HCT116 (cell line): Measurements from ENCODE around the gene SNUPN. TPM values are rescaled to one million over a fixed set of nuclear protein-coding genes. Genes with fewer than 3 reads are reported as not detected.

ENCODE experiments used
- ATAC-seq: fragments of 200-7000 bp; cut with Tn5 transposase; 2 replicates; pipeline ENCODE4 v1.9.1; 2020; ENCODE audit warnings: mild to moderate bottlenecking, moderate library complexity
- BruUV-seq: library from RNA; stranded (reverse); fragments of 400-500 nt; replicated peaks from 2 replicates; lab custom pipeline; 2021; lab: Mats Ljungman, UMichigan
- CTCF ChIA-PET: fragments of 300-600 bp; sonication (Branson Sonifier 250); formaldehyde crosslinking; loops from one replicate; lab custom pipeline; 2021; ENCODE audit warnings: antibody characterized with exemption; lab: Charles Lee
- POLR2A ChIA-PET: fragments of 300-600, 350-600 bp; sonication (Branson Sonifier 250); formaldehyde crosslinking; loops from one replicate; lab custom pipeline; 2021; ENCODE audit warnings: antibody characterized with exemption; lab: Charles Lee
- RAD21 ChIA-PET, 2 experiments: fragments of 300-600 bp; sonication (Branson Sonifier 250); formaldehyde crosslinking; loops; one replicate each; lab custom pipeline; 2023; ENCODE audit warnings: low total read pairs in 2 of 2; ENCODE audit not compliant: uncharacterized antibody in 2 of 2, unreplicated experiment in 2 of 2, low non-redundant PET in 1 of 2; lab: Charles Lee
- DNase-seq: peaks from one replicate; pipeline ENCODE4 v3.0.0-alpha.2; 2010; ENCODE audit warnings: low read depth, low spot score
- H2AFZ ChIP-seq: fragments of 200-600 bp; shearing (Covaris generic), sonication (generic); 2 replicates; pipeline ENCODE4 v1.6.1; 2017; ENCODE audit warnings: low read depth, mixed run types, mixed read lengths, antibody characterized with exemption, low read length; ENCODE audit not compliant: poor library complexity, severe bottlenecking
- H3K27ac ChIP-seq: 2 replicates; pipeline ENCODE4 v1.5.1; 2012; ENCODE audit warnings: low read depth, low read length
- H3K27me3 ChIP-seq: fragments of 200-600 bp; sonication (generic); 2 replicates; pipeline ENCODE4 v1.6.1; 2016; ENCODE audit warnings: mixed run types, low read length, mixed read lengths; ENCODE audit not compliant: insufficient read depth
- H3K36me3 ChIP-seq, 2 experiments: fragments of 200-500 bp in 1 of 2; fragments of 200-600 bp in 1 of 2; sonication (Bioruptor generic) in 1 of 2; sonication (generic) in 1 of 2; 2 replicates each; pipeline versions ENCODE4 v1.5.1 to v1.6.1; 2014 to 2016; ENCODE audit warnings: low read length in 2 of 2, inconsistent platforms in 1 of 2, mixed read lengths in 1 of 2, mixed run types in 1 of 2; ENCODE audit not compliant: insufficient read depth in 2 of 2, control insufficient read depth in 1 of 2
- H3K4me1 ChIP-seq, 2 experiments: fragments of 200-600 bp in 1 of 2; sonication (generic) in 1 of 2; 2 replicates each; pipeline versions ENCODE4 v1.5.1 to v1.6.1; 2012 to 2017; ENCODE audit warnings: low read length in 2 of 2, inconsistent platforms in 1 of 2, mild to moderate bottlenecking in 1 of 2, mixed read lengths in 1 of 2, mixed run types in 1 of 2, moderate library complexity in 1 of 2; ENCODE audit not compliant: insufficient read depth in 2 of 2, control insufficient read depth in 1 of 2
- H3K4me2 ChIP-seq: fragments of 200-600 bp; sonication (generic); 2 replicates; pipeline ENCODE4 v1.6.1; 2017; ENCODE audit warnings: mixed run types, low read length, mixed read lengths
- H3K4me3 ChIP-seq, 2 experiments: fragments of 200-600 bp in 1 of 2; sonication (generic) in 1 of 2; replicated peaks in 1 of 2; 2 replicates each; pipeline ENCODE4 v1.5.1; 2011 to 2016; ENCODE audit warnings: low read length in 2 of 2, control low read depth in 1 of 2, low read depth in 1 of 2, mild to moderate bottlenecking in 1 of 2, mixed read lengths in 1 of 2, mixed run types in 1 of 2
- H3K79me2 ChIP-seq: fragments of 200-600 bp; sonication (generic); 2 replicates; pipeline ENCODE4 v1.6.1; 2017; ENCODE audit warnings: mild to moderate bottlenecking, mixed run types, low read length, moderate library complexity, mixed read lengths; ENCODE audit not compliant: insufficient read depth
- H3K9ac ChIP-seq: fragments of 200-600 bp; sonication (generic); 2 replicates; pipeline ENCODE4 v1.6.1; 2016; ENCODE audit warnings: low read length, mixed read lengths
- H3K9me2 ChIP-seq: fragments of 200-600 bp; sonication (generic), shearing (Covaris generic); 2 replicates; pipeline ENCODE4 v1.6.1; 2017; ENCODE audit warnings: mixed run types, mild to moderate bottlenecking, moderate library complexity; ENCODE audit not compliant: insufficient read depth
- H3K9me3 ChIP-seq, 2 experiments: fragments of 200-500 bp in 1 of 2; fragments of 200-600 bp in 1 of 2; sonication (Bioruptor generic) in 1 of 2; sonication (generic) in 1 of 2; 2 replicates each; pipeline ENCODE4 v1.6.1; 2014 to 2017; ENCODE audit warnings: low read length in 2 of 2, mixed read lengths in 2 of 2, inconsistent platforms in 1 of 2, low read depth in 1 of 2, mild to moderate bottlenecking in 1 of 2, mixed run types in 1 of 2, moderate library complexity in 1 of 2; ENCODE audit not compliant: control insufficient read depth in 1 of 2, insufficient read depth in 1 of 2
- H4K20me1 ChIP-seq: fragments of 200-600 bp; sonication (generic), shearing (Covaris generic); 2 replicates; pipeline ENCODE4 v1.6.1; 2017; ENCODE audit warnings: mixed run types, mild to moderate bottlenecking, moderate library complexity; ENCODE audit not compliant: insufficient read depth
- CTCF ChIP-seq, 3 experiments: fragments of 200-600 bp in 1 of 3; sonication (generic) in 1 of 3; IDR thresholded peaks in 2 of 3; conservative IDR thresholded peaks in 1 of 3; 2 replicates each; pipeline ENCODE4 v1.5.1; 2012 to 2017; ENCODE audit warnings: low read depth in 2 of 3, low read length in 2 of 3, antibody characterized with exemption in 1 of 3, borderline replicate concordance in 1 of 3, control low read depth in 1 of 3, mild to moderate bottlenecking in 1 of 3, mixed read lengths in 1 of 3, mixed run types in 1 of 3, moderate library complexity in 1 of 3; ENCODE audit not compliant: insufficient read depth in 1 of 3
- EZH2 ChIP-seq: fragments of 200-600 bp; sonication (generic); IDR thresholded peaks from 2 replicates; pipeline ENCODE4 v1.6.1; 2017; ENCODE audit warnings: antibody characterized with exemption, mixed run types
- EZH2phosphoT487 ChIP-seq: fragments of 200-600 bp; IDR thresholded peaks from 2 replicates; pipeline ENCODE4 v1.6.1; 2018; ENCODE audit warnings: antibody characterized with exemption, borderline replicate concordance
- POLR2A ChIP-seq: IDR thresholded peaks from 2 replicates; pipeline ENCODE4 v1.7.0; 2011; ENCODE audit warnings: borderline replicate concordance; ENCODE audit not compliant: insufficient read depth, insufficient read length; ENCODE audit errors: extremely low read depth
- POLR2AphosphoS5 ChIP-seq: IDR thresholded peaks from 2 replicates; pipeline ENCODE4 v1.6.1; 2011; ENCODE audit warnings: mild to moderate bottlenecking, low read depth, low read length, moderate library complexity
- RAD21 ChIP-seq: IDR thresholded peaks from 2 replicates; pipeline ENCODE4 v1.6.1; 2012; ENCODE audit warnings: low read depth, mild to moderate bottlenecking
- REST ChIP-seq: IDR thresholded peaks from 2 replicates; pipeline ENCODE4 v1.6.1; 2012; ENCODE audit warnings: low read depth
- SP1 ChIP-seq: IDR thresholded peaks from 2 replicates; pipeline ENCODE4 v1.6.1; 2012; ENCODE audit warnings: low read depth
- YY1 ChIP-seq: IDR thresholded peaks from 2 replicates; pipeline ENCODE4 v1.6.1; 2011; ENCODE audit warnings: low read length, low read depth, moderate library complexity, mild to moderate bottlenecking; ENCODE audit not compliant: insufficient replicate concordance; ENCODE audit errors: extremely low read depth
- ZFX ChIP-seq: fragments of 450-650 bp; IDR thresholded peaks from 2 replicates; pipeline ENCODE4 v1.6.1; 2017
- ZNF274 ChIP-seq: fragments of 200-500 bp; sonication (Bioruptor generic); IDR thresholded peaks from 2 replicates; pipeline ENCODE4 v1.6.1; 2014; ENCODE audit warnings: mild to moderate bottlenecking, low read depth, low read length, inconsistent platforms
- intact Hi-C: fragments of 100-400 bp; cut with micrococcal nuclease; formaldehyde crosslinking; loops from 2 replicates; pipeline ENCODE4 v1.10.0; 2022
- total RNA-seq: library from RNA; stranded (reverse); gene quantifications from one replicate; pipeline ENCODE4 v1.2.1, GENCODE V29; 2021; ENCODE audit not compliant: unreplicated experiment
- TF ChIP-seq, protein P1 (sequence below): IDR thresholded peaks from 2 replicates; pipeline ENCODE4 v1.6.1; 2011; ENCODE audit warnings: mild to moderate bottlenecking, low read length, moderate library complexity; ENCODE audit not compliant: insufficient replicate concordance; ENCODE audit errors: extremely low read depth

Gene SNUPN
- total RNA-seq, 1 experiment from 2014 or later, result 29.8 TPM

DNA sequence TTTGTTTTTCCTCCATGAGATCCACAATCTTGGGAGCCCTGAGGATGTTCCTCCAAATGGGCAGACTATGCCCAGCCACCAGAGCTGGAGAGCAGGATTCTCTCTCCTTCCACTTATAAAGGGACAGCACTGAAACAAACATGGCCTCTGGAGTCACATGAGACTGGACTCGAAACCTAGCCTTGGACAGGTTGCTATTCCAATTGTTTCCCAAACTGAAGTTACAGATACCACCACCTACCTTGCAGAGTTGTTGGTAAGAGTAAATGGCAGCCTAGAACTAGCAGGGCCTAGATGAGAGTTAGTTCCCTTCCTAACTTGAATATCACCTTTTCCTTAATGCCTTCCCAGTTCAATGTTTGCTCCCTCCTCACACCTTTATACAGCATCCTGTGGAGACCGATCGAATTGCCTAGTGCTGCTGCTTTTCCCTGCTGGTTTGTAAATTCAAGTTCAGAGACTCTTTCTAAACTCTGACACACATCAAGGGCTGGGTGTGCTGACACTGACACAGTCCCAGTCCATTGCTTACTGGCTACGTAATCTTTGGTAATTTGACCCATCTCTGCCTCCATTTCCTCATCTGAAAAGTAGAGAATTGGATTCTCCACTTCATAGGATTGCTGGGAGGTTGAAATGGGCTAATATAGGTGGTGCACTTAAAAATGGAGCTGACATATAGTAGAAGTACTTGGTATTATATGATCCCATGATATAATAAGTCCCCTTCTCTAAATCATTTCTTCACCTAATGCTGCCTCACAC is 11.9 kb upstream of the SNUPN start:
- Histone ChIP-seq H3K4me3 (no peak overlapping the region), H3K79me2 (peaks cover 36% of the 10 kb centered on the region), H3K27me3 (no peaks in the 10 kb centered on the region), H3K4me2 (peak overlapping the region; percentile 98)
- no TSS peak for BruUV-seq
- RAD21 ChIA-PET, result no interaction called here
- TF ChIP-seq POLR2AphosphoS5 (no peak), POLR2A (no peak), REST (no peak), RAD21 (no peak), CTCF (IDR thresholded peaks at IDR 0.05 in 2 of 3, conservative IDR thresholded peaks at IDR 0.05 in 1 of 3; ENCODE audit: borderline replicate concordance in 1 of 3, insufficient read depth in 1 of 3, low read depth in 2 of 3, low read length in 2 of 3) (no peak), EZH2phosphoT487 (no peak), YY1 (no peak), SP1 (no peak), ZFX (no peak), ZNF274 (no peak), EZH2 (no peak)
- TF ChIP-seq, protein P1, sequence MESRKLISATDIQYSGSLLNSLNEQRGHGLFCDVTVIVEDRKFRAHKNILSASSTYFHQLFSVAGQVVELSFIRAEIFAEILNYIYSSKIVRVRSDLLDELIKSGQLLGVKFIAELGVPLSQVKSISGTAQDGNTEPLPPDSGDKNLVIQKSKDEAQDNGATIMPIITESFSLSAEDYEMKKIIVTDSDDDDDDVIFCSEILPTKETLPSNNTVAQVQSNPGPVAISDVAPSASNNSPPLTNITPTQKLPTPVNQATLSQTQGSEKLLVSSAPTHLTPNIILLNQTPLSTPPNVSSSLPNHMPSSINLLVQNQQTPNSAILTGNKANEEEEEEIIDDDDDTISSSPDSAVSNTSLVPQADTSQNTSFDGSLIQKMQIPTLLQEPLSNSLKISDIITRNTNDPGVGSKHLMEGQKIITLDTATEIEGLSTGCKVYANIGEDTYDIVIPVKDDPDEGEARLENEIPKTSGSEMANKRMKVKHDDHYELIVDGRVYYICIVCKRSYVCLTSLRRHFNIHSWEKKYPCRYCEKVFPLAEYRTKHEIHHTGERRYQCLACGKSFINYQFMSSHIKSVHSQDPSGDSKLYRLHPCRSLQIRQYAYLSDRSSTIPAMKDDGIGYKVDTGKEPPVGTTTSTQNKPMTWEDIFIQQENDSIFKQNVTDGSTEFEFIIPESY, result no peak
- TF ChIP-seq, all 23 proteins: peak for 0
- Histone ChIP-seq H3K27ac (no peak overlapping the region), H2AFZ (no peak overlapping the region), H3K36me3 (0 out of 4 replicates have a peak, but pooled peaks cover 0 to 5% of the 10 kb centered on the region in 2 experiments), H4K20me1 (peaks cover 15% of the 10 kb centered on the region; the same call in 1 of the 2 replicates), H3K4me1 (peaks cover 12 to 53% of the 10 kb centered on the region in 2 experiments), H3K9me2 (no peaks in the 10 kb centered on the region), H3K9ac (no peak overlapping the region), H3K9me3 (no peaks in the 10 kb centered on the region)
- DNase-seq (no peak), ATAC-seq (no peak)
- ChIA-PET CTCF (interaction anchor here (1.5 kb wide), 1 partner anchor 10 kb away, joined by 8 read pairs; the partner anchor contains the start of gene SNX33), POLR2A (interaction anchor here (0.8 to 5.1 kb wide), 4 partner anchors 9 to 186 kb away, joined by 3 to 35 read pairs (median 4); partner anchors contain the start of genes SIN3A and SNUPN)
- intact Hi-C loops, result no loop called here
